HG03432 (cell line): ENCODE measurements around the gene TCF4.

Experiments
- ATAC-seq: cut with Tn5 transposase; IDR thresholded peaks from one replicate; pipeline ENCODE4 v1.9.1; 2021; ENCODE audit warnings: mild to moderate bottlenecking, moderate library complexity; ENCODE audit not compliant: unreplicated experiment

Gene TCF4

GRCh38 chr18:55446996-55447671 is 140.9 kb downstream of the TCF4 start:
- ATAC-seq = no peak

- ATAC-seq = no peak
Measured at GRCh38 chr18:55444536-55444935, 143.5 kb downstream of the TCF4 start.

- no peak for ATAC-seq
Measured at GRCh38 chr18:55443776-55444175, 144.2 kb downstream of the TCF4 start.

DNA sequence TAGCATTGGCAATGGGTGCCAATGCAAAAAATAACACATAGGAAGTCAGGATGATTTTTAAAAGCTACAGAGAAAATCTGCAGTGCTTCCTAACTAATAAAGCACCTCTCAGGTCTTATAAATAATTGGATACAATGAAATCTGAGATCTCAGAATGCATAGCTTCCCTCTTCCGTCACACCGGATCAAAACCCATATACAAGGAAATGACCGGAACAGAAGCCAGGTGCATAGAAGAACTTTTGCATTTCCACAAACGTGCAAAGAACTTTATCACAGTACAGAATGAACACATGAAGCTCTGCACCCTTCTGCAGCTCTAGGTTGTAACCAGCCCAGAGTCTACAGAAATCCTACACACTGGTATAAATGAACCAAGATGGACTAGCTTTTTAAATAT is 145.4 kb downstream of the TCF4 start:
- no peak for ATAC-seq

DNA sequence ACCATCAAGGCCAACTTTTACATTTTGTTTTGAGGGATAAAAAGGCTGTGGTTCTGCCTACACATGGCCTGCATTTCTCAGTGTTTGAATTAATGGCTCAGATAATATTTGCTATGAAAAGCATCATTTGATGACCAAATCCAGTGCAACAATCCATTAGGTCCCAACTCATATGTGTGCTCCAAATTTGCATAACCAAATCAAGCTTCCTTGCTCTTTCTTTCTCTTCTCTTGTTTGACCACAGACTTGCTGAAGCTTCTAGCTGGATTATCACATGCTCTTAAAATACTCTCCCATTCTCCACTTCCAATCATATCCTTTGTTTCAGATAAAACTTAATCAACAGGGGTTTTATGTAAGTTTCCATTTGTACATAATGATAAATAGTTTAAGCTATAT is 147.0 kb downstream of the TCF4 start:
- ATAC-seq = no peak

GRCh38 chr18:55439056-55439455 is 148.9 kb downstream of the TCF4 start:
- ATAC-seq = no peak

GRCh38 chr18:55435592-55435991 is 152.4 kb downstream of the TCF4 start:
- no peak for ATAC-seq

GRCh38 chr18:55433648-55434047 is 154.3 kb downstream of the TCF4 start:
- no peak for ATAC-seq

- ATAC-seq = no peak
Measured at GRCh38 chr18:55433140-55433539, 154.9 kb downstream of the TCF4 start.

GRCh38 chr18:55432307-55433040 is 155.5 kb downstream of the TCF4 start:
- ATAC-seq = no peak

DNA sequence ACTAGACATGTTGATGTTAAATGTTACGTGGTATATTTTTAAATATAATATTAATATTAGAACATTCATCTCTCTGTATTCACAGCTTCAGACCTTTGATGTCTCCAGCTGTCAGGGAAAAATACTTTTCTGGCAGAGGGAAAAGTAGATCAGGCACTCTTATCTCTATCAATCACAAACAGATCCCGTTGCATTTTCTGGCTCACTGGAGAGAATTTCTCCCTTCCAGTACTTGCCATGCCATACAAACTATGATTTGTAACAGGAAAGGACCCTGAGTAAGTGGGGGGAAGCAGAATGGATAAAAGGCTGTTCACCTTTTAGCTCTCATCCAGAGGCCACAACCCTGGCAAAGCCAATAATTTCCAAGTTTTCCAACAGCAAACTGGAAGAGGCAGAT is 158.0 kb downstream of the TCF4 start:
- ATAC-seq = no peak

- ATAC-seq = no peak
Measured at GRCh38 chr18:55427951-55428350, 160.0 kb downstream of the TCF4 start.

GRCh38 chr18:55425698-55426097 is 162.3 kb downstream of the TCF4 start:
- no peak for ATAC-seq

GRCh38 chr18:55422456-55423180 is 165.4 kb downstream of the TCF4 start:
- ATAC-seq = no peak

DNA sequence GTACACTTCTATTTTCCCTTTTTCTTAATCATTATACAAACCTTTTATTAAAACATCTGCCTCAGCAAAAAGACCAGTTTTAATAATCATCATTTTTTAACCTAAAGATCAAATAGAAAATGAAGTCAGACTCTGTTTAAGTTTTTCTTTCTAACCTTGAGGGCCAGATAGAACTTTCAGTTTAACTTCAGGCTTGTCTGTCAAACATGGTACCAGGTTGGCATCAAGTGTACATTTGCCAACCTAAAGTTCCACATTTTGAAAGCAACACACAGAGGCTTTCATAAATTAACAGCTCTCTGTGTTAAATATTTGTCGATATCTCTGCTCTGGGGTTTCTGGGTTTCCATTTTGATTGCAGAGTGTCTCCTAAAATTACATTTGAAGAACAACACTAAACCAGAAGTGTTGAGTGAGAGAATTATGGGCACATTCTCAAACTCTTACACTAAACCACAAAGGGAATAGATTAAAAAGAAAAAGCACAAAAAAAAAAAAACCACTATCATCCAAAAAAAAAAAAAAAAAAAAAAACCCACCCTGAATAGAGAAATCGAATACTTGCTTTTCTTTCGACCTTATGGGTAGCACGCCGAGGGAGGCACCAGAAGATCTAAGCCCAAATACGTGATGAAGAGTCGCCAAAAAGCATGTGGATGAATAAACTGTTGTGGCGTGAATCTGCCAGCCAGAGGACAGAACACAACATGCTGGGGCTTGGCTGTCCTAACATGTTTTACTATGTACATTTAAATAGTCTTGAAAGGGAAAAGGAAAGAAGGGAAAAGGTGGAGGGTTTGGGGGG is 166.2 kb downstream of the TCF4 start:
- no peak for ATAC-seq

- ATAC-seq = no peak
Measured at GRCh38 chr18:55421308-55421614, 166.7 kb downstream of the TCF4 start.

GRCh38 chr18:55420665-55421307 is 167.2 kb downstream of the TCF4 start:
- ATAC-seq = peak; percentile 72

- peak; percentile 21 for ATAC-seq
Measured at GRCh38 chr18:55419947-55420664, 167.9 kb downstream of the TCF4 start.

DNA sequence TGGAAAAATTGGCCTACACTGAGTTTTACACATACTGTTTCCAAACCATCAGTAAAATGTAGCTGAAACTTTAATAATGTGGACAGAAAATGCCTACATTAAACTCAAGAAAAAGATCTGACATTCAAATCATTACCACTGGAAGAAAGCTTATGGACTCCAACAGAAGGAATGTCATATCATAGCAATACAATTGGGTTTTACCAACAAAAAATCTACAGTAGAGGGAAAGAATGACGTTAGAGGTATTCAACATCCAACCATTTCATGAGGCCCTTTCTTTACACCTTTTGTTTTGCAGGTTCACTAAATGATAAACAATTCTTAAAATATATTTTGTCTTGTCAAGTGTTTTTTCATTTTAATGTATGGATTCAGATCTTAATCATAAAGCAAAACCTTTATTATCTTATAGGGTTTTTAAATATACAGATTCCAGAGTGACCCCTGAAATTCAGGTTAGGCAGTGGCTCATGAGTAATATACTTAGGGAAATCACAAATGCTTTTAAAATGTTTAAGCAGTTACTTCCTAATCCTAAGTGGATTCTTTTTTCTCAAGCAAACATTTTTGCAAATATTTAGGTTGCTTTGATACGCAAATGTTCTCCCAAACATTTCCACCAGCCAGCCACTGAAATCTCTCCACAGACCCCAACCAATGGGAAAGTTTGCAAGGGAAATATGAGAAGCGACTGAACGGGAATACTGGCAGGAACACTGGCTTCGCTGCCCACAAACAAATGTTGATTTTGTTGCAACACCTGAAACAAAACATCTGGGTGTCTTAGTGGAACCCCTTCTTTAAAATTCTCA is 168.7 kb downstream of the TCF4 start:
- ATAC-seq = no peak
